ENCODE data around the gene TTLL8.
A peak's percentile ranks its signal among the peaks of the same experiment; 100 is the strongest.

TTLL8 gene

DNA sequence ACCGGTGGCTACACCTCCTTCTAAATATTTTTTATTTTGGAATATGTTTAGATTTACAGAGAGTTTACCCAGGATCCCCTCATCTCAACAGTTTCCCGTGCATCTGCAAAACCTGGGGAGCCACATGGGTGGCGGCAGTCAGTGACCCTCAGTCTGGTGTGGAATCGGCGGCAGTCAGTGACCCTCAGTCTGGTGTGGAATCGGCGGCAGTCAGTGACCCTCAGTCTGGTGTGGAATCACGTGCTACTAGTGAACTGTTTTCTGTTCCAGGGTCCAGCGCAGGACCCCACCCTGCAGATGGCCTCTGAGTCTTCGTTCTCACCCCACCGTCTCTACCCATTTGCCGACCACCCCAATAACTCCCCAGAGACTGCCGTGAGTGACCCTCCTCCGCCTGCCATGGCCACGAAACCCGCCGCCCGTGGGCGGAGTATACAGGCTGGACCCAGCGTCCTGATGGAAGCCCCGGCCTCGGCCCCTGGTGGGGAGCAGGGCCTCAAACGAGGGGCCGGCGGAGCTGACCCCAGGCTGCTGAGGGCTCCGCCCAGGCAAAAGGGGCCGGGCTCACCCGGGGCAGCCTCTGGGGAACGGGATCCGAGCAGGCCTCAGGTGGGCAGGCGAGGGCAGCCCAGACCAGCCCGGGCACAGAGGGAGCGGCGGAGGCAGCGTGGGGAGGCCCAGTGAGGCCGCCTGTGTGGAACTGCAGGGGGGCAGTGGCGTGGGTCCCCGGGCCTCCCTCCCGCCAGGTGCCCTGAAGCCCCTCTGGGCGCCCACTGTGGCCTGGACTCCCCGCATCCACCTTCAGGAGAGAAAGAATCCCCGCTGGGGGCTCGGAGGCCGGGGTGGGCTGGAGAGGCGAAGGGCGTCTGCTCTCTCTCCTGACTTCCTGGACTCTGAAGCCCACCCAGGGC is 48.1 kb downstream of the TTLL8 start:
- no peaks in the 10 kb centered on the region for H3K36me3 ChIP-seq (ENCODE audit: insufficient read depth, low read length)

GRCh38 chr22:50009251-50009650 is 48.8 kb downstream of the TTLL8 start:
- Histone ChIP-seq H3K4me3 (no peak overlapping the region), H3K9ac (ENCODE audit: insufficient read length) (no peak overlapping the region), H3K36me3 (ENCODE audit: insufficient read depth, low read length) (no peaks in the 10 kb centered on the region), H3K27ac (no peak overlapping the region), H3K9me3 (ENCODE audit: low read depth, low read length) (no peaks in the 10 kb centered on the region)
- DNase-seq (ENCODE audit: low read depth, low spot score) = no peak
- TF ChIP-seq FOXP2 (optimal IDR thresholded peaks at IDR 0.05; ENCODE audit: control extremely low read depth, extremely low read length, insufficient read depth) (no peak), EZH2 (IDR thresholded peaks at IDR 0.05) (no peak), POLR2AphosphoS5 (IDR thresholded peaks at IDR 0.05; ENCODE audit: borderline replicate concordance, low read depth, low read length) (no peak)

More for the DNA sequence above, 48.1 kb downstream of the TTLL8 start:
- Histone ChIP-seq H3K27ac (no peak overlapping the region), H3K9ac (ENCODE audit: insufficient read length) (no peak overlapping the region), H3K4me3 (no peak overlapping the region), H3K9me3 (ENCODE audit: low read depth, low read length) (no peaks in the 10 kb centered on the region)
- no peak for TF ChIP-seq EZH2 (IDR thresholded peaks at IDR 0.05)
- no peak for TF ChIP-seq FOXP2 (optimal IDR thresholded peaks at IDR 0.05; ENCODE audit: control extremely low read depth, extremely low read length, insufficient read depth)
- no peak for TF ChIP-seq POLR2AphosphoS5 (IDR thresholded peaks at IDR 0.05; ENCODE audit: borderline replicate concordance, low read depth, low read length)
- no peak for DNase-seq (ENCODE audit: low read depth, low spot score)

DNA sequence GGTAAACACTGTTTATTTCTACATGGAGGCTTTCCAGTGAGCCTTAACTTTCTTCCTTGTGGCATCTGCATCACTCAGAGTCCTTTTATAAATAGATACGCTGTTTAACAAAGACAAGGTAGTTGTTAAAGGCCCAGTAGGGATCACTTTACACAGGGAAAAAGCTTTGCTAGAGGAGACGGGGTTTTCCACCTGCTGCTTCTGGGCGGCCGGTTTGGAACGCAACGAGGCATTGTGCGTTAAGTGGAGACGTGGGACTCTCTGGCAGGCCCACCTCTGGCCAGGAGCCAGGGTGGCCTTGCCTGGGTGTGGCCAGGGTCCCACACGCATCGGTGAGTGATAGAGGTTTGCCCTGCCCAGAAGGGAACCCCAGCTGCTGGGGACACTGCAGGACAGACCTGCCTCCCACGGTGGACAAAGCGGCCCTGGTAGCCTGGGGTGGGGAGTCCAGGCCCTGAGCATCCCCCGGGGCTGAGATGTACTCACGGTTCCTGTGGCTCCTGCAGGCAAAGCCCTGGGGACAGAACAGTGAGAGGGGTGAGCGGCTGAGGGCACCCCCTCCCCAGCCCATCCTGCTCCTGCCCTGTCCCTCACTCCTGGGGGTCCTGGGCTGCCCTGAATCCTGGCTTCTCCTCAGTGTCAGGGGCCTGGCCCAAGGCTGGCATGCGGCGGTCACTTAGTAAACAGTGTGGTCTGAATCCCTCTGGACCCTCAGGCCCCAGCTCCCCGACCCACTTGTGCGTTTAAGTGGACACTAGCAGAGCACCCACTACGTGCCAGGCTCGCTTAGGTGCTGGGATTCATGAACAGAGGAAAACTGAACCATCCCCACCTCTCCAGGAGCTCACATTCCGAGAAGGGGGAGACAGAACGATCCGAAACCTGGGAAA is 49.7 kb downstream of the TTLL8 start:
- H3K4me3 ChIP-seq = no peak overlapping the region
- no peak for TF ChIP-seq EZH2 (IDR thresholded peaks at IDR 0.05)
- TF ChIP-seq FOXP2 (optimal IDR thresholded peaks at IDR 0.05; ENCODE audit: control extremely low read depth, extremely low read length, insufficient read depth) = no peak
- no peak for TF ChIP-seq POLR2AphosphoS5 (IDR thresholded peaks at IDR 0.05; ENCODE audit: borderline replicate concordance, low read depth, low read length)
- 0 out of 2 replicates have a peak overlapping the region, but pooled peaks have one; percentile 31 for H3K27ac ChIP-seq
- no peaks in the 10 kb centered on the region for H3K36me3 ChIP-seq (ENCODE audit: insufficient read depth, low read length)
- no peaks in the 10 kb centered on the region for H3K9me3 ChIP-seq (ENCODE audit: low read depth, low read length)
- DNase-seq (ENCODE audit: low read depth, low spot score) = no peak
- H3K9ac ChIP-seq (ENCODE audit: insufficient read length) = no peak overlapping the region

DNA sequence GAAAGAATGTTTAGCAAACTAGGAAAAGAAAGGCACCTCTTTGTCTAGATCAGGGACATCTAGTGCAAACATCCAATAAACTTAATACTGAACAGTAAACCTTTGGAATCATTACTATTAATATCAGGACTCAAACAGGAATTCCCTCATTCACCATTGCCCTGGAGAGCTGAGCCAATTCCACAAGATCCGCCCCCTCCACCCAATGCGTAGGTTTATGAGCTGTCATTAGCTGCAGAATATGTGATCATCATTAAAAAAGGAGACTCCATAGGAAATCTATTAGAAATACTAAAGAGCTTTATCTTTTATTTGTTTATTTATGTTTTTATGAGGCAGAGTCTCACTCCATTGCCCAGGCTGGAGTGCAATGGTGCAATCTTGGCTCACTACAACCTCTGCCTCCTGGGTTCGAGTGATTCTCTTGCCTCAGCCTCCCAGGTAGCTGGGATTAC is 51.0 kb downstream of the TTLL8 start:
- Histone ChIP-seq H3K27ac (no peak overlapping the region; the same call in 1 of the 2 replicates), H3K4me3 (no peak overlapping the region), H3K9ac (ENCODE audit: insufficient read length) (no peak overlapping the region), H3K36me3 (ENCODE audit: insufficient read depth, low read length) (no peaks in the 10 kb centered on the region), H3K9me3 (ENCODE audit: low read depth, low read length) (no peaks in the 10 kb centered on the region)
- TF ChIP-seq FOXP2 (optimal IDR thresholded peaks at IDR 0.05; ENCODE audit: control extremely low read depth, extremely low read length, insufficient read depth) = no peak
- TF ChIP-seq POLR2AphosphoS5 (IDR thresholded peaks at IDR 0.05; ENCODE audit: borderline replicate concordance, low read depth, low read length) = no peak
- no peak for TF ChIP-seq EZH2 (IDR thresholded peaks at IDR 0.05)
- no peak for DNase-seq (ENCODE audit: low read depth, low spot score)

DNA sequence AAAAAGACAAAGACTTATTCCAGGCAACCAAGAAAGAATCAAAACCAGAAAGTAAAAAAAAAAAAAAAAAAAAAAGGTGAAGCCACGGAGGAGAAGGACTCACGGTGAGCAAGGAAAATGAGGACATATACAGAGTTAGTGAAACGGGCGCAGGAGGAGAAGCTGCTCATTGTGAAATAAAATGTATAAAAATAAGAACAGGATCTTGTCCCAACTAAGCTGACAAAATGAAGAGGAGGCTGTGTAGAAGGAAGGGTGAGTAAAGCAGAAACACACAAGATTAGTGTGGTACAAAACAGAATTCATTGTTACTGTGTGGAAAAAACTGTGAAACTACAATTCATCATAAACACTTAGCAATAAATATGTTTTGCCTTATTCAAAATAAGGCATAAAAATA is 53.2 kb downstream of the TTLL8 start:
- no peak for TF ChIP-seq POLR2AphosphoS5 (IDR thresholded peaks at IDR 0.05; ENCODE audit: borderline replicate concordance, low read depth, low read length)
- no peak for TF ChIP-seq EZH2 (IDR thresholded peaks at IDR 0.05)
- TF ChIP-seq FOXP2 (optimal IDR thresholded peaks at IDR 0.05; ENCODE audit: control extremely low read depth, extremely low read length, insufficient read depth) = no peak
- no peaks in the 10 kb centered on the region for H3K9me3 ChIP-seq (ENCODE audit: low read depth, low read length)
- no peak overlapping the region for H3K9ac ChIP-seq (ENCODE audit: insufficient read length)
- H3K27ac ChIP-seq = no peak overlapping the region
- H3K4me3 ChIP-seq = no peak overlapping the region
- no peak for DNase-seq (ENCODE audit: low read depth, low spot score)
- H3K36me3 ChIP-seq (ENCODE audit: insufficient read depth, low read length) = no peaks in the 10 kb centered on the region

DNA sequence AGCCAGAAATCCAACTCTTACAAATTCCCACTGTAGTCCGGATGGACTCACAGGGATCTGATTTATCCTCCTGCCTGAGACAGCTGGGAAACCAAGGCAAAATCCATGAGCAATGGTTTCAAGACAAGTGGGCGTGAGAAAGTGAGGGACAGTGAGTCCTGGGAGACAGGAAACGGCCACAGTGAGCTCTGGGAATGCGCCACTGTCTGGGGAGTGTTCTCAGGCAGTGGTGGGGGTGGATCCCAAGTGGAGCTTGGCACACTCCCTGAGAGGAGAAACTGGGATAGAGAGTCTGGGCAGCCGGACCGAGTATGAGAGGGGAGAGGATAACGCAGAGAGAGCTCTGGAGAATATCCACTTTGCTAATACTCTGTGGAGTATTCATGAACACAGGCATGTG is 55.3 kb downstream of the TTLL8 start:
- no peak for DNase-seq (ENCODE audit: low read depth, low spot score)
- no peaks in the 10 kb centered on the region for H3K9me3 ChIP-seq (ENCODE audit: low read depth, low read length)
- H3K9ac ChIP-seq (ENCODE audit: insufficient read length) = no peak overlapping the region
- H3K27ac ChIP-seq = no peak overlapping the region
- TF ChIP-seq POLR2AphosphoS5 (IDR thresholded peaks at IDR 0.05; ENCODE audit: borderline replicate concordance, low read depth, low read length) (no peak), FOXP2 (optimal IDR thresholded peaks at IDR 0.05; ENCODE audit: control extremely low read depth, extremely low read length, insufficient read depth) (no peak), EZH2 (IDR thresholded peaks at IDR 0.05) (no peak)
- H3K36me3 ChIP-seq (ENCODE audit: insufficient read depth, low read length) = no peaks in the 10 kb centered on the region
- no peak overlapping the region for H3K4me3 ChIP-seq

DNA sequence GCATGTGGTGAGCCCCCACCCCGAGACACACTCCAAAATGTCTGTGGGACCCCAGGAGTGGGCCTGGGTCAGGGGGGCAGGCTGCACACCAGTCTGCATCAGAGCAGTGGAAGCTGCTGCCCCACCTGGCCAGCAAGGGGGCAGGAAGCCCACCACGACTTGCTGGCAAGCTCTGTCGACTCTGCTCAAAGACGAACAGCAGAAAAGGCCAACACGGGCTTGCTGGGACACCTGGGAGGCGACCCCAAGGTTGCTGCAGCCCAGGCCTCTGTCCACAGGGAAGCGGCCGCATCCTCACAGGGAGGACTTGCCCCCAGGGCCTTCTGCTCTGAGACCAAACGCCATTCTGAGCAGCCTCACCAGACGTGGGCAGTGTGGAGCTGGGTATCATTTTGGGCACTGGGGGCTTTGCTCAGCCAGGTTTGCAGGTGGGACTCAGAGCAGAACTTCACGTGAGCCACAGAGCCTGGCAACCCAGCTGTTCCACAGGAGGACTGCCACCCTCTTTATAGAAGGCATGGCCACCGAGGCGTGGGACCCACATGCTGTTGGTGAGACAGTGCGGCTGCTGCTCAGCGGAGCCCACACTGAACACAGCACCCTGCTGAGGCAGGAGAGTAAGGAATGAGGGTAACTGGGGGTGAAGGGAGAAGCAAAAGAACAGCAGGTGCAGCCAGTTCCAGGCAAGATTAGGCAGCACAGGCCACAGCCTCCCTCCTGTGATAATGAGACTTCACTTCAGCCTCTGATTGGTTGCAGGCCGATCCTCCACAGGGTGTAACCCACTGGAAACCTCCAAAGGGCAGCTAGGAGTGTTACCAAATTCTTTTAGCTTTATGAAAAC is 56.5 kb downstream of the TTLL8 start:
- peak overlapping the region; percentile 15 for H3K9ac ChIP-seq (ENCODE audit: insufficient read length)
- H3K27ac ChIP-seq = peak overlapping the region; percentile 54; the same call in 1 of the 2 replicates
- DNase-seq (ENCODE audit: low read depth, low spot score) = no peak
- H3K9me3 ChIP-seq (ENCODE audit: low read depth, low read length) = no peaks in the 10 kb centered on the region
- H3K36me3 ChIP-seq (ENCODE audit: insufficient read depth, low read length) = no peaks in the 10 kb centered on the region
- TF ChIP-seq POLR2AphosphoS5 (IDR thresholded peaks at IDR 0.05; ENCODE audit: borderline replicate concordance, low read depth, low read length) (no peak), FOXP2 (optimal IDR thresholded peaks at IDR 0.05; ENCODE audit: control extremely low read depth, extremely low read length, insufficient read depth) (no peak), EZH2 (IDR thresholded peaks at IDR 0.05) (no peak)
- no peak overlapping the region for H3K4me3 ChIP-seq
